K562 (cell line): ENCODE data around the gene OR2V1. TPM values are rescaled to one million over a fixed set of nuclear protein-coding genes. Genes with fewer than 3 reads are reported as not detected.
A peak's percentile ranks its signal among the peaks of the same experiment; 100 is the strongest.

Experiments
- ATAC-seq: fragments of 200-7000 bp; cut with Tn5 transposase; 3 replicates; pipeline ENCODE4 v1.9.1; 2020; ENCODE audit warnings: moderate library complexity
- BruUV-seq: library from RNA; stranded (reverse); fragments of 400-500 nt; replicated peaks from 2 replicates; lab custom pipeline; 2021; lab: Mats Ljungman, UMichigan
- CTCF ChIA-PET: fragments of 300-600 bp; formaldehyde crosslinking; extraction: SDS; loops from one replicate; lab custom pipeline; 2021; ENCODE audit warnings: low intra/inter-chr PET ratio; lab: Yijun Ruan, JAX
- POLR2A ChIA-PET: fragments of 300-600, 350-650 bp; sonication (Branson Sonifier 250); formaldehyde crosslinking; extraction: SDS; loops from one replicate; lab custom pipeline; 2021; ENCODE audit warnings: antibody characterized with exemption, inconsistent platforms; lab: Yijun Ruan, JAX
- DNase-seq, 4 experiments: peaks; one replicate each; pipeline versions ENCODE4 v3.0.0 to v3.0.0-alpha.2; 2011 to 2018; ENCODE audit warnings: low spot score in 3 of 4, mixed read lengths in 3 of 4; ENCODE audit errors: extremely low read depth in 1 of 4
- FAIRE-seq: peaks from 2 replicates; lab custom pipeline; 2011; peaks lifted over from hg19 to GRCh38; lab: Jason Lieb, UNC
- H2AFZ ChIP-seq: 2 replicates; pipeline ENCODE4 v1.6.0; 2011; ENCODE audit warnings: low read depth, low read length, control low read depth, inconsistent platforms
- H3K27ac ChIP-seq: fragments of 200-600 bp; 3 replicates; pipeline ENCODE4 v1.8.0; 2011; ENCODE audit warnings: low read depth, mild to moderate bottlenecking, control low read depth, inconsistent platforms, low read length, moderate library complexity, mixed read lengths; ENCODE audit errors: extremely low read depth
- H3K27me3 ChIP-seq, 2 experiments: fragments of 300-600 bp in 1 of 2; 2 replicates in 1 of 2; 3 replicates in 1 of 2; pipeline versions ENCODE4 v1.6.0 to v1.8.0; 2011; ENCODE audit warnings: inconsistent platforms in 2 of 2, low read length in 2 of 2, mild to moderate bottlenecking in 1 of 2, mixed read lengths in 1 of 2, moderate library complexity in 1 of 2; ENCODE audit not compliant: control insufficient read depth in 2 of 2, insufficient read depth in 2 of 2
- H3K36me3 ChIP-seq: fragments of 300-600 bp; 3 replicates; pipeline ENCODE4 v1.8.0; 2011; ENCODE audit warnings: mild to moderate bottlenecking, low read length, inconsistent platforms; ENCODE audit not compliant: control insufficient read depth, insufficient read depth
- H3K4me1 ChIP-seq, 2 experiments: fragments of 200-600 bp in 1 of 2; replicated peaks in 1 of 2; 2 replicates in 1 of 2; 3 replicates in 1 of 2; pipeline versions ENCODE4 v1.5.1 to v1.8.0; 2011; ENCODE audit warnings: inconsistent platforms in 2 of 2, low read length in 2 of 2, mild to moderate bottlenecking in 1 of 2, mixed read lengths in 1 of 2, moderate library complexity in 1 of 2; ENCODE audit not compliant: control insufficient read depth in 2 of 2, insufficient read depth in 2 of 2
- H3K4me2 ChIP-seq: 2 replicates; pipeline ENCODE4 v1.6.1; 2011; ENCODE audit warnings: low read length, control low read depth, inconsistent platforms, mixed read lengths; ENCODE audit not compliant: insufficient read depth
- H3K4me3 ChIP-seq: fragments of 200-600 bp; sonication (generic), shearing (Covaris generic); 2 replicates; pipeline ENCODE4 v1.5.1; 2016; ENCODE audit warnings: control low read depth, inconsistent platforms
- H3K79me2 ChIP-seq: fragments of 200-600 bp; 3 replicates; pipeline ENCODE4 v1.8.0; 2011; ENCODE audit warnings: low read length, inconsistent platforms; ENCODE audit not compliant: control insufficient read depth, insufficient read depth
- H3K9ac ChIP-seq, 2 experiments: 2 replicates each; pipeline versions ENCODE4 v1.6.0 to v1.6.1; 2011; ENCODE audit warnings: low read depth in 2 of 2, low read length in 2 of 2, control low read depth in 1 of 2, inconsistent platforms in 1 of 2, mild to moderate bottlenecking in 1 of 2, mixed read lengths in 1 of 2; ENCODE audit not compliant: insufficient read depth in 1 of 2
- H3K9me1 ChIP-seq: one replicate; pipeline ENCODE4 v1.6.0; 2011; ENCODE audit warnings: inconsistent platforms, mild to moderate bottlenecking, low read length, moderate library complexity; ENCODE audit not compliant: control insufficient read depth, insufficient read depth
- H3K9me3 ChIP-seq: replicated peaks from 2 replicates; pipeline ENCODE4 v1.5.1; 2011; ENCODE audit warnings: low read depth, low read length, inconsistent platforms; ENCODE audit not compliant: control insufficient read depth, insufficient read depth
- H4K20me1 ChIP-seq: replicated peaks from 2 replicates; pipeline ENCODE4 v1.6.1; 2011; ENCODE audit warnings: low read length, inconsistent platforms, mixed read lengths; ENCODE audit not compliant: control insufficient read depth, insufficient read depth
- BHLHE40 ChIP-seq: IDR thresholded peaks from 2 replicates; pipeline ENCODE4 v1.6.1; 2011; ENCODE audit warnings: low read length, improper control_type of control experiment
- CCAR2 ChIP-seq: fragments of 200-400 bp; formaldehyde crosslinking; IDR thresholded peaks from 2 replicates; pipeline ENCODE4 v1.6.1; 2017; ENCODE audit warnings: mild to moderate bottlenecking, low read depth, low read length
- FOSL1 ChIP-seq: fragments of 200-800 bp; sonication (Bioruptor generic); conservative IDR thresholded peaks from 2 replicates; pipeline ENCODE4 v1.6.1; 2016; ENCODE audit warnings: missing genetic modification characterization, missing compliant biosample characterization
- HNRNPLL ChIP-seq: fragments of 200-400 bp; formaldehyde crosslinking; IDR thresholded peaks from 2 replicates; pipeline ENCODE4 v1.6.1; 2017; ENCODE audit warnings: low read length, low read depth, mild to moderate bottlenecking; ENCODE audit not compliant: poor library complexity, severe bottlenecking
- NFIX ChIP-seq: fragments of 250-450 bp; sonication (Bioruptor Pico); IDR thresholded peaks from 2 replicates; pipeline ENCODE4 v1.4.0; 2020; ENCODE audit warnings: low read depth, mild to moderate bottlenecking, moderate library complexity
- PPARD ChIP-seq: fragments of 250-450 bp; sonication (Bioruptor Pico); IDR thresholded peaks from 2 replicates; pipeline ENCODE4 v1.8.0; 2022; ENCODE audit warnings: inconsistent platforms, mild to moderate bottlenecking, moderate library complexity
- PURB ChIP-seq: sonication (generic); formaldehyde crosslinking; IDR thresholded peaks from 2 replicates; pipeline ENCODE4 v1.9.0; 2021; ENCODE audit warnings: low read depth, mild to moderate bottlenecking, missing genetic modification reagents
- RBM22 ChIP-seq: fragments of 200-400 bp; formaldehyde crosslinking; IDR thresholded peaks from 2 replicates; pipeline ENCODE4 v1.6.1; 2018; ENCODE audit warnings: low read length, low read depth; ENCODE audit not compliant: poor library complexity, severe bottlenecking
- SMAD1 ChIP-seq: fragments of 150-350 bp; IDR thresholded peaks from 2 replicates; pipeline ENCODE4 v1.6.1; 2014; ENCODE audit warnings: low read length, low read depth; ENCODE audit not compliant: partially characterized antibody
- SMARCE1 ChIP-seq: fragments of 450-650 bp; IDR thresholded peaks from 2 replicates; pipeline ENCODE4 v1.7.1; 2016; ENCODE audit warnings: mild to moderate bottlenecking
- SREBF2 ChIP-seq: sonication (generic); formaldehyde crosslinking; IDR thresholded peaks from 2 replicates; pipeline ENCODE4 v1.4.0; 2020; ENCODE audit warnings: mild to moderate bottlenecking, missing genetic modification reagents
- XRCC3 ChIP-seq: fragments of 450-650 bp; IDR thresholded peaks from 2 replicates; pipeline ENCODE4 v1.6.1; 2017; ENCODE audit warnings: mild to moderate bottlenecking, moderate library complexity
- ZC3H4 ChIP-seq: sonication (generic); formaldehyde crosslinking; IDR thresholded peaks from 2 replicates; pipeline ENCODE4 v1.9.0; 2021; ENCODE audit warnings: missing genetic modification reagents, borderline replicate concordance
- ZNF551 ChIP-seq: fragments of 250-450 bp; sonication (Bioruptor Pico); IDR thresholded peaks from 2 replicates; pipeline ENCODE4 v1.5.0; 2021; ENCODE audit warnings: mild to moderate bottlenecking, moderate library complexity
- ZNF609 ChIP-seq: sonication (generic); formaldehyde crosslinking; IDR thresholded peaks from 2 replicates; pipeline ENCODE4 v1.8.1; 2023; ENCODE audit warnings: missing genetic modification reagents, mild to moderate bottlenecking, borderline replicate concordance
- ZZZ3 ChIP-seq: fragments of 450-650 bp; IDR thresholded peaks from 2 replicates; pipeline ENCODE4 v1.6.1; 2016; ENCODE audit warnings: antibody characterized with exemption, mild to moderate bottlenecking, moderate library complexity
- WGBS: fragments of 100-300 bp; shearing (Covaris generic); methylation state at CpG from one replicate; pipeline ENCODE4 v1.1.6; 2016; ENCODE audit warnings: low coverage, mixed read lengths; ENCODE audit not compliant: insufficient coverage; ENCODE audit errors: missing lambda C conversion rate; 5-methylcytosine and 5-hydroxymethylcytosine counted together
- in situ Hi-C: fragments of 300-500 bp; cut with MboI; formaldehyde crosslinking; loops from 4 replicates; pipeline ENCODE4 v1.15.0; 2018; ENCODE audit warnings: inconsistent platforms, mixed read lengths
- intact Hi-C: fragments of 100-400 bp; cut with micrococcal nuclease; formaldehyde crosslinking; loops from 2 replicates; pipeline ENCODE4 v1.14.2; 2022
- polyA plus RNA-seq, 8 experiments: library from polyadenylated mRNA; depleted of rRNA in 4 of 8; stranded (reverse) in 5 of 8; unstranded in 3 of 8; fragments of >200 nt; fragmentation: Nextera tagmentation in 2 of 8; fragmentation: Illumina TruSeq in 1 of 8; extraction: Ambion mirVana in 2 of 8; extraction: Trizol in 1 of 8; gene quantifications; 2 replicates each; pipeline versions ENCODE4 v1.2.1 to v1.2.3, GENCODE V29; 2011 to 2014; ENCODE audit warnings: inconsistent platforms in 1 of 8, missing spikeins in 1 of 8
- total RNA-seq, 7 experiments: library from RNA; depleted of rRNA in 6 of 7; stranded (reverse); fragments of >200 nt in 6 of 7; fragmentation: Illumina TruSeq in 2 of 7; extraction: Trizol in 2 of 7; gene quantifications; 2 replicates each; pipeline versions ENCODE4 v1.2.1 to v1.2.3, GENCODE V29; 2011 to 2021; ENCODE audit warnings: low replicate concordance in 1 of 7
- TF ChIP-seq, protein P1 (sequence below): fragments of 450-650 bp; IDR thresholded peaks from 2 replicates; pipeline ENCODE4 v1.6.1; 2016

OR2V1 gene
- total and polyA plus RNA-seq, 9 of the 15 experiments (the other 6 are each of a cell fraction or from before 2014, with no cell fraction given) = 0.04 to 0.28 (median 0.15) TPM; not detected in 5

GRCh38 chr5:181086884-181087205, 44.1 kb downstream of the OR2V1 start:
- CTCF ChIA-PET = no interaction called here
- intact Hi-C loops = loop anchor here (5.0 kb wide), 1 partner anchor 220 kb away; no protein-coding TSS in a partner anchor
- no peak for FAIRE-seq
- DNase-seq = no peak
- no peak overlapping the region for H3K4me2 ChIP-seq
- TF ChIP-seq ZNF609 (CRISPR knock-in tag) (no peak), SMARCE1 (no peak), NFIX (no peak), BHLHE40 (no peak), RBM22 (no peak), XRCC3 (no peak), SREBF2 (CRISPR knock-in tag) (no peak), PPARD (CRISPR knock-in tag) (no peak), PURB (no peak), ZNF551 (no peak), FOSL1 (tag) (no peak), SMAD1 (no peak), ZC3H4 (no peak), CCAR2 (no peak), ZZZ3 (no peak), HNRNPLL (no peak)
- TF ChIP-seq, protein P1, sequence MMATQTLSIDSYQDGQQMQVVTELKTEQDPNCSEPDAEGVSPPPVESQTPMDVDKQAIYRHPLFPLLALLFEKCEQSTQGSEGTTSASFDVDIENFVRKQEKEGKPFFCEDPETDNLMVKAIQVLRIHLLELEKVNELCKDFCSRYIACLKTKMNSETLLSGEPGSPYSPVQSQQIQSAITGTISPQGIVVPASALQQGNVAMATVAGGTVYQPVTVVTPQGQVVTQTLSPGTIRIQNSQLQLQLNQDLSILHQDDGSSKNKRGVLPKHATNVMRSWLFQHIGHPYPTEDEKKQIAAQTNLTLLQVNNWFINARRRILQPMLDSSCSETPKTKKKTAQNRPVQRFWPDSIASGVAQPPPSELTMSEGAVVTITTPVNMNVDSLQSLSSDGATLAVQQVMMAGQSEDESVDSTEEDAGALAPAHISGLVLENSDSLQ = no peak
- TF ChIP-seq, all 486 proteins: peak for 0
- H3K9me3 ChIP-seq = no peaks in the 10 kb centered on the region
- no peaks in the 10 kb centered on the region for H4K20me1 ChIP-seq
- H3K9me1 ChIP-seq = no peaks in the 10 kb centered on the region
- no peak overlapping the region for H3K4me3 ChIP-seq
- H3K9ac ChIP-seq = no peak overlapping the region
- in situ Hi-C loops = no loop called here
- H3K27ac ChIP-seq = peak overlapping the region; percentile 23; the same call in 1 of the 3 replicates
- H3K27me3 ChIP-seq = no peaks in the 10 kb centered on the region
- H3K79me2 ChIP-seq = no peaks in the 10 kb centered on the region
- no TSS peak for BruUV-seq
- peak overlapping the region; percentile 71; the same call in 1 of the 2 replicates for H2AFZ ChIP-seq
- WGBS = 54% methylated on average over 7 of the region's 7 CpGs
- ATAC-seq = no peak
- H3K36me3 ChIP-seq = no peaks in the 10 kb centered on the region
- POLR2A ChIA-PET = interaction anchor here (0.5 to 1.5 kb wide), 7 partner anchors 13 to 276 kb away, joined by 3 to 6 read pairs (median 4); partner anchors contain the start of gene BTNL9
- peaks cover 4 to 9% of the 10 kb centered on the region in 2 experiments; a peak in 3 of 5 replicates for H3K4me1 ChIP-seq
